ENCODE data around the gene UBR1. TPM values are rescaled to one million over a fixed set of nuclear protein-coding genes. Genes with fewer than 3 reads are reported as not detected.

UBR1 gene
- total and polyA plus RNA-seq, 2 experiments from 2014 or later = 17.2 to 19.6 TPM

- Mint-ChIP-seq H3K27ac (no peak overlapping the region), H3K4me3 (no peak overlapping the region), H3K9me3 (no peaks in the 10 kb centered on the region), H3K4me1 (no peaks in the 10 kb centered on the region), H3K36me3 (ENCODE audit: low read depth) (no peaks in the 10 kb centered on the region), H3K27me3 (ENCODE audit: insufficient read depth, low read depth, poor library complexity) (peaks cover 2% of the 10 kb centered on the region)
- TF ChIP-seq ZNF114 (CRISPR knock-in tag; IDR thresholded peaks at IDR 0.05) (no peak), STAT1 (IDR thresholded peaks at IDR 0.05; ENCODE audit: unreplicated experiment) (no peak), REST (IDR thresholded peaks at IDR 0.05; ENCODE audit: unreplicated experiment) (no peak), EZH2phosphoT487 (IDR thresholded peaks at IDR 0.05; ENCODE audit: unreplicated experiment) (no peak), ZNF331 (CRISPR knock-in tag; IDR thresholded peaks at IDR 0.05; ENCODE audit: low read depth) (no peak), EZH2 (IDR thresholded peaks at IDR 0.05; ENCODE audit: low read depth, unreplicated experiment) (no peak), ZNF462 (CRISPR knock-in tag; IDR thresholded peaks at IDR 0.05) (no peak), CTCF (conservative IDR thresholded peaks at IDR 0.05; ENCODE audit: low read depth in 2 of 2) (no peak), JUNB (IDR thresholded peaks at IDR 0.05; ENCODE audit: unreplicated experiment) (no peak), NANOG (IDR thresholded peaks at IDR 0.05; ENCODE audit: borderline replicate concordance) (no peak), ETS1 (IDR thresholded peaks at IDR 0.05) (no peak), POLR2AphosphoS5 (IDR thresholded peaks at IDR 0.05; ENCODE audit: low read depth) (no peak), CREB1 (CRISPR knock-in tag; IDR thresholded peaks at IDR 0.05; ENCODE audit: low read depth) (no peak)
- H4K20me1 ChIP-seq (replicated peaks; ENCODE audit: insufficient read depth) = no peaks in the 10 kb centered on the region
- no peaks in the 10 kb centered on the region for H3K9me2 ChIP-seq (ENCODE audit: insufficient read depth)
- no peaks in the 10 kb centered on the region for H3K27me3 ChIP-seq (ENCODE audit: insufficient read depth)
- no peak overlapping the region for H3K27ac ChIP-seq (ENCODE audit: low read depth)
- ATAC-seq (no peak), DNase-seq (ENCODE audit: low spot score) (no peak)
- H3K36me3 ChIP-seq (ENCODE audit: insufficient read depth) = no peaks in the 10 kb centered on the region; the same call in 1 of the 2 replicates
- H3F3A ChIP-seq (replicated peaks; ENCODE audit: low read depth) = no peaks in the 10 kb centered on the region
- no peaks in the 10 kb centered on the region for H3K79me2 ChIP-seq (replicated peaks; ENCODE audit: insufficient read depth)
- no peak overlapping the region for H3K4me3 ChIP-seq
- H2AFZ ChIP-seq = no peak overlapping the region
- no peak overlapping the region for H3K4me2 ChIP-seq
- H3K4me1 ChIP-seq (ENCODE audit: insufficient read depth) = no peaks in the 10 kb centered on the region
These were observed 47.4 kb upstream of the UBR1 start for GRCh38 chr15:43153269-43153668.
